Mucosa of stomach (tissue), 1 donor: Measurements from ENCODE around the gene AFAP1L1.
A peak's percentile ranks its signal among the peaks of the same experiment; 100 is the strongest.

Source experiments
- H3K27me3 ChIP-seq: one replicate; pipeline ENCODE4 v1.7.0; 2013; ENCODE audit warnings: mild to moderate bottlenecking, low read length; ENCODE audit not compliant: control insufficient read depth, insufficient read depth
- H3K36me3 ChIP-seq: one replicate; pipeline ENCODE4 v1.7.0; 2013; ENCODE audit warnings: low read length; ENCODE audit not compliant: control insufficient read depth, insufficient read depth
- H3K4me1 ChIP-seq: one replicate; pipeline ENCODE4 v1.7.0; 2013; ENCODE audit warnings: mild to moderate bottlenecking, low read length; ENCODE audit not compliant: control insufficient read depth, insufficient read depth
- H3K4me3 ChIP-seq: one replicate; pipeline ENCODE4 v1.7.0; 2013; ENCODE audit warnings: low read length
- H3K9ac ChIP-seq: one replicate; pipeline ENCODE4 v1.7.0; 2013; ENCODE audit warnings: mild to moderate bottlenecking, low read length, moderate library complexity
- H3K9me3 ChIP-seq: one replicate; pipeline ENCODE4 v1.7.0; 2013; ENCODE audit warnings: mild to moderate bottlenecking, low read length, moderate library complexity; ENCODE audit not compliant: control insufficient read depth
- donor health status: Pancreatic carcinoma.

AFAP1L1 gene

GRCh38 chr5:149325166-149325735, 53.6 kb downstream of the AFAP1L1 start:
- H3K4me1 ChIP-seq = peaks cover 12% of the 10 kb centered on the region
- H3K36me3 ChIP-seq = no peaks in the 10 kb centered on the region
- H3K9ac ChIP-seq = no peak overlapping the region
- no peaks in the 10 kb centered on the region for H3K9me3 ChIP-seq
- no peaks in the 10 kb centered on the region for H3K27me3 ChIP-seq
- no peak overlapping the region for H3K4me3 ChIP-seq

- no peaks in the 10 kb centered on the region for H3K36me3 ChIP-seq
- peaks cover 6% of the 10 kb centered on the region for H3K4me1 ChIP-seq
- H3K9ac ChIP-seq = no peak overlapping the region
- H3K4me3 ChIP-seq = no peak overlapping the region
- H3K27me3 ChIP-seq = no peaks in the 10 kb centered on the region
- no peaks in the 10 kb centered on the region for H3K9me3 ChIP-seq
These were observed 54.2 kb downstream of the AFAP1L1 start for GRCh38 chr5:149325894-149326293.

- Histone ChIP-seq H3K36me3 (no peaks in the 10 kb centered on the region), H3K9ac (no peak overlapping the region), H3K4me1 (no peaks in the 10 kb centered on the region), H3K27me3 (no peaks in the 10 kb centered on the region), H3K9me3 (no peaks in the 10 kb centered on the region), H3K4me3 (no peak overlapping the region)
These were observed 55.0 kb downstream of the AFAP1L1 start for GRCh38 chr5:149326611-149327010.

GRCh38 chr5:149328177-149328576, 56.5 kb downstream of the AFAP1L1 start:
- Histone ChIP-seq H3K27me3 (no peaks in the 10 kb centered on the region), H3K4me1 (no peaks in the 10 kb centered on the region), H3K9ac (no peak overlapping the region), H3K9me3 (no peaks in the 10 kb centered on the region), H3K4me3 (no peak overlapping the region), H3K36me3 (no peaks in the 10 kb centered on the region)

- no peaks in the 10 kb centered on the region for H3K36me3 ChIP-seq
- H3K4me1 ChIP-seq = no peaks in the 10 kb centered on the region
- no peaks in the 10 kb centered on the region for H3K27me3 ChIP-seq
- no peak overlapping the region for H3K4me3 ChIP-seq
- no peaks in the 10 kb centered on the region for H3K9me3 ChIP-seq
- no peak overlapping the region for H3K9ac ChIP-seq
These were observed 62.2 kb downstream of the AFAP1L1 start for GRCh38 chr5:149333711-149334443.

- H3K9ac ChIP-seq = no peak overlapping the region
- H3K9me3 ChIP-seq = no peaks in the 10 kb centered on the region
- H3K4me3 ChIP-seq = no peak overlapping the region
- no peaks in the 10 kb centered on the region for H3K27me3 ChIP-seq
- no peaks in the 10 kb centered on the region for H3K36me3 ChIP-seq
- H3K4me1 ChIP-seq = no peaks in the 10 kb centered on the region
These were observed 66.1 kb downstream of the AFAP1L1 start for GRCh38 chr5:149337736-149338135.

GRCh38 chr5:149338364-149338763, 66.7 kb downstream of the AFAP1L1 start:
- Histone ChIP-seq H3K36me3 (no peaks in the 10 kb centered on the region), H3K9ac (no peak overlapping the region), H3K4me3 (no peak overlapping the region), H3K9me3 (no peaks in the 10 kb centered on the region), H3K27me3 (no peaks in the 10 kb centered on the region), H3K4me1 (no peaks in the 10 kb centered on the region)

GRCh38 chr5:149340920-149341319, 69.3 kb downstream of the AFAP1L1 start:
- H3K9me3 ChIP-seq = no peaks in the 10 kb centered on the region
- no peaks in the 10 kb centered on the region for H3K36me3 ChIP-seq
- no peaks in the 10 kb centered on the region for H3K4me1 ChIP-seq
- H3K9ac ChIP-seq = no peak overlapping the region
- no peaks in the 10 kb centered on the region for H3K27me3 ChIP-seq
- H3K4me3 ChIP-seq = no peak overlapping the region

- H3K27me3 ChIP-seq = no peaks in the 10 kb centered on the region
- no peaks in the 10 kb centered on the region for H3K4me1 ChIP-seq
- no peak overlapping the region for H3K9ac ChIP-seq
- H3K4me3 ChIP-seq = no peak overlapping the region
- H3K36me3 ChIP-seq = no peaks in the 10 kb centered on the region
- H3K9me3 ChIP-seq = no peaks in the 10 kb centered on the region
These were observed 70.2 kb downstream of the AFAP1L1 start for GRCh38 chr5:149341876-149342275.

GRCh38 chr5:149344151-149344550, 72.5 kb downstream of the AFAP1L1 start:
- no peak overlapping the region for H3K4me3 ChIP-seq

GRCh38 chr5:149345147-149345891, 73.7 kb downstream of the AFAP1L1 start, which contains the start of gene GRPEL2:
Gene GRPEL2 (plus strand): TSS chr5:149345499. CDS start chr5:149345540, 41 bp downstream.
- Histone ChIP-seq H3K27me3 (no peaks in the 10 kb centered on the region), H3K36me3 (peaks cover 4% of the 10 kb centered on the region), H3K4me3 (peak within 1 kb of the TSS; percentile 88), H3K9ac (peak within 1 kb of the TSS; percentile 69), H3K9me3 (no peaks in the 10 kb centered on the region), H3K4me1 (no peaks in the 10 kb centered on the region)

More at GRCh38 chr5:149344151-149344550, 72.5 kb downstream of the AFAP1L1 start:
- H3K9me3 ChIP-seq = no peaks in the 10 kb centered on the region
- no peaks in the 10 kb centered on the region for H3K27me3 ChIP-seq
- no peak overlapping the region for H3K9ac ChIP-seq
- no peaks in the 10 kb centered on the region for H3K4me1 ChIP-seq
- H3K36me3 ChIP-seq = peaks cover 4% of the 10 kb centered on the region

- Histone ChIP-seq H3K4me1 (no peaks in the 10 kb centered on the region), H3K9ac (peak overlapping the region; percentile 69)
These were observed 74.2 kb downstream of the AFAP1L1 start for GRCh38 chr5:149345892-149346222.

More at GRCh38 chr5:149345892-149346222, 74.2 kb downstream of the AFAP1L1 start:
- Histone ChIP-seq H3K4me3 (peak overlapping the region; percentile 88), H3K36me3 (peaks cover 4% of the 10 kb centered on the region), H3K27me3 (no peaks in the 10 kb centered on the region), H3K9me3 (no peaks in the 10 kb centered on the region)
